Measurements from ENCODE around the gene TP73. TPM values are rescaled to one million over a fixed set of nuclear protein-coding genes. Genes with fewer than 3 reads are reported as not detected.

The TP73 gene
- total RNA-seq, 3 donors from 2014 or later (not counting 1 experiment from before 2014, with no cell fraction given), result 0.28 to 0.50 (median 0.39) TPM

DNA sequence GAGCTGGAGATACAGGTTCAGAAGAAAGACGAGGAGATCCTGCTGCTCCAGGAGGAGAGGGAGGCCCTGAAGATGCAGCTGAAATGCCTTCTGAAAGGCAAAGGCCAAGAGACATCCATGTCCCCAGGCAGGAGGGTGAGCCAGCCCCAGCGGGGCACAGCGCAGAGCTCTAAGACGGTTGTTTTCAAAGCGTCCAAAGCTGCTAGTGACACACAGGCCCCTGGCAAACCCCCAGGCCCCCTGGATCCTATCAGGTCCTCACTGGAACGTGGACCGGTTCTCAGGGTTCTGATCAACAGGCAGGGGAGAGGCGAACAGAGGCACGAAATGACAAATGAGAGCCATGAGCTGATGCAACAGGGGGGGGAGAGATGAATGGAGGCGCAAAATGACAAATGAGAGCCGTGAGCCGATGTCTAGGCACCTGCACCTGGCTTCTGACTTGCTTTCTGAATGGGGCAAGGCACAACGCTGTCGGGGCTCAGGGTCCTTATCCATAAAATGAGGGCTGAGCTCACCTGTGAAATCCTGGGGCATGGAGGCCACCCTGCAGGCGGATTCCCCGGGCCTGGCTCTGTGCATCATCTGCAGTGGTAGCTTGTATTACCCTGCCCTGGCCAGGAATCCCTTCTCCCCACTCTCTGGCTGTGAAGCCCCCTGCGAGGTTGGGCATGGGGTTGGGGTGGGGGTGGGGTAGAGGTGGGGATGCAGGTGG, 109.1 kb downstream of the TP73 start:
- Histone ChIP-seq H3K27ac (ENCODE audit: low read length) (no peak overlapping the region), H3K36me3 (ENCODE audit: control insufficient read depth, insufficient read depth, low read length) (no peaks in the 10 kb centered on the region), H3K4me3 (ENCODE audit: low read length) (no peak overlapping the region), H3K27me3 (ENCODE audit: control insufficient read depth, insufficient read depth, low read length) (no peaks in the 10 kb centered on the region), H3K9me3 (ENCODE audit: control insufficient read depth, insufficient read depth, low read length) (no peaks in the 10 kb centered on the region), H3K4me1 (ENCODE audit: control insufficient read depth, insufficient read depth, low read length) (no peaks in the 10 kb centered on the region)
- 90% methylated on average over 16 of the region's 17 CpGs for WGBS (ENCODE audit: insufficient coverage)
- TF ChIP-seq, protein P1, sequence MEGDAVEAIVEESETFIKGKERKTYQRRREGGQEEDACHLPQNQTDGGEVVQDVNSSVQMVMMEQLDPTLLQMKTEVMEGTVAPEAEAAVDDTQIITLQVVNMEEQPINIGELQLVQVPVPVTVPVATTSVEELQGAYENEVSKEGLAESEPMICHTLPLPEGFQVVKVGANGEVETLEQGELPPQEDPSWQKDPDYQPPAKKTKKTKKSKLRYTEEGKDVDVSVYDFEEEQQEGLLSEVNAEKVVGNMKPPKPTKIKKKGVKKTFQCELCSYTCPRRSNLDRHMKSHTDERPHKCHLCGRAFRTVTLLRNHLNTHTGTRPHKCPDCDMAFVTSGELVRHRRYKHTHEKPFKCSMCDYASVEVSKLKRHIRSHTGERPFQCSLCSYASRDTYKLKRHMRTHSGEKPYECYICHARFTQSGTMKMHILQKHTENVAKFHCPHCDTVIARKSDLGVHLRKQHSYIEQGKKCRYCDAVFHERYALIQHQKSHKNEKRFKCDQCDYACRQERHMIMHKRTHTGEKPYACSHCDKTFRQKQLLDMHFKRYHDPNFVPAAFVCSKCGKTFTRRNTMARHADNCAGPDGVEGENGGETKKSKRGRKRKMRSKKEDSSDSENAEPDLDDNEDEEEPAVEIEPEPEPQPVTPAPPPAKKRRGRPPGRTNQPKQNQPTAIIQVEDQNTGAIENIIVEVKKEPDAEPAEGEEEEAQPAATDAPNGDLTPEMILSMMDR (IDR thresholded peaks at IDR 0.05), result no peak
- DNase-seq, result no peak
- Mint-ChIP-seq H3K27ac (no peak overlapping the region), H3K27me3 (ENCODE audit: low read depth in 2 of 2) (peaks cover 5 to 29% of the 10 kb centered on the region in 2 donors), H3K4me1 (no peaks in the 10 kb centered on the region), H3K4me3 (no peak overlapping the region), H3K9me3 (peaks cover 0 to 3% of the 10 kb centered on the region in 2 donors), H3K36me3 (no peaks in the 10 kb centered on the region)
- intact Hi-C loops (cut with micrococcal nuclease), result no loop called here
- no peak for ATAC-seq

DNA sequence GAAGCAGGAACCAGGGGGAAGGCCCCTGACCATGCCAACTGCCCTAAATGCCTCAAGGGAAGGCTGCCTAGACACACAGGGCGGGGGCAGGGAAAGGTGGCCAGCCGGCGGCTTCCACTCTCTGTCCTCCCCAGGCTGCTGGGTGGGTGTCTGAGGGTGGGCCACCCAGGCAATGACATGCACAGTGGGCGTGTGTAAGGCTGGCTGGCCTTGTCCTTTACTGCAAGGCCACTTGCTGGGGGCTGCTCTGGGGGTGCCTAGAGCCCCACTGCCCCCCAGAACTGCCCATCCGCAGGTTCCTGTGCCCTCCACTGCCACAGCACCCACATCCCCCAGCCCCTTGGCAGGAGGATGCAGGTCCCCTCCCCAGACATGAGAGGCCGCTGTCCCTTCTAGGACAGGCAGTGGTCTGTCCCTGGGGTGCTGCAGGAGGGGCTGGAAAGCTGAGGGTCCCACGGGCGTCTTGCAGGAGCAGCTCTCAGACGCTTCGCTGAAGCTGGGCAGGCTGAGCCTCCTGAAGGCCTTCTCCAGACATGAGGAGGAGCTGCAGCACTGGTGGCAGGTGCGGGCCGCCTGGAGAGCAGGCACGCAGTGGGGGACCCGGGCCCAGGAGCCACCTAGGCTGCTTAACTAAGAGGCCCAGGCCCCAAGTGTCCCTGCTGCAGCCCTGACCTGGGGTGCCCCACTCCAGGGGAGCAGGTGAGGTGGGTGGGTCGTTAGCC, 110.0 kb downstream of the TP73 start:
- Histone ChIP-seq H3K36me3 (ENCODE audit: control insufficient read depth, insufficient read depth, low read length) (no peaks in the 10 kb centered on the region), H3K4me3 (ENCODE audit: low read length) (no peak overlapping the region), H3K9me3 (ENCODE audit: control insufficient read depth, insufficient read depth, low read length) (no peaks in the 10 kb centered on the region), H3K4me1 (ENCODE audit: control insufficient read depth, insufficient read depth, low read length) (no peaks in the 10 kb centered on the region), H3K27me3 (ENCODE audit: control insufficient read depth, insufficient read depth, low read length) (no peaks in the 10 kb centered on the region), H3K27ac (ENCODE audit: low read length) (no peak overlapping the region)
- no peaks in the 10 kb centered on the region for H3K36me3 Mint-ChIP-seq
- no peaks in the 10 kb centered on the region for H3K4me1 Mint-ChIP-seq
- DNase-seq, result no peak
- intact Hi-C loops (cut with micrococcal nuclease), result no loop called here
- no peak for ATAC-seq
- no peak overlapping the region for H3K4me3 Mint-ChIP-seq
- peaks cover 0 to 3% of the 10 kb centered on the region in 2 donors for H3K9me3 Mint-ChIP-seq
- no peak overlapping the region for H3K27ac Mint-ChIP-seq
- 82% methylated on average over 15 of the region's 15 CpGs for WGBS (ENCODE audit: insufficient coverage)
- TF ChIP-seq, protein P1 (IDR thresholded peaks at IDR 0.05), result no peak
- H3K27me3 Mint-ChIP-seq (ENCODE audit: low read depth in 2 of 2), result peaks cover 5 to 30% of the 10 kb centered on the region in 2 donors

DNA sequence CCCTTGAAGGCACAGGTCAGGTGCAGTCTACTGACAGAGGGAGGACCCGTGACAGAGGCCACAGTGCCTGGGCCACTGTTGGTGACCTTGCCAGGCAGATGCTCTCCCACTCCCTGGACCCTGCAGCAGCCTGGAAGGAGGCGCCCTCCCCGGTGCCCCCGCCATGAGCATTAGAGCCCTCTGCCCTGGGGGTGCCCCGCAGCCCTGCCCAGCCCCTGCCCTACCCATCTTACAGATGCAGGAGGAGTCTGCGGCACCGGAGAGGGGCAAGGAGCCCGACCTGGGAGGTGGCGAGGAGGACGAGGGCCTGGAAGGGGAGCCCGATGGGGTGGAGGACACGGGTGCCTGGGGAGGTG, 110.5 kb downstream of the TP73 start:
- ATAC-seq (no peak), DNase-seq (no peak)
- intact Hi-C loops (cut with micrococcal nuclease), result no loop called here
- Mint-ChIP-seq H3K27me3 (ENCODE audit: low read depth in 2 of 2) (peaks cover 5 to 30% of the 10 kb centered on the region in 2 donors), H3K4me1 (no peaks in the 10 kb centered on the region), H3K36me3 (no peaks in the 10 kb centered on the region), H3K27ac (no peak overlapping the region), H3K9me3 (peaks cover 0 to 3% of the 10 kb centered on the region in 2 donors), H3K4me3 (no peak overlapping the region)
- 83% methylated on average over 12 of the region's 12 CpGs for WGBS (ENCODE audit: insufficient coverage)
- no peaks in the 10 kb centered on the region for H3K27me3 ChIP-seq (ENCODE audit: control insufficient read depth, insufficient read depth, low read length)
- H3K4me3 ChIP-seq (ENCODE audit: low read length), result no peak overlapping the region
- TF ChIP-seq, protein P1 (IDR thresholded peaks at IDR 0.05), result no peak
- H3K9me3 ChIP-seq (ENCODE audit: control insufficient read depth, insufficient read depth, low read length), result no peaks in the 10 kb centered on the region
- H3K27ac ChIP-seq (ENCODE audit: low read length), result no peak overlapping the region
- H3K36me3 ChIP-seq (ENCODE audit: control insufficient read depth, insufficient read depth, low read length), result no peaks in the 10 kb centered on the region
- no peaks in the 10 kb centered on the region for H3K4me1 ChIP-seq (ENCODE audit: control insufficient read depth, insufficient read depth, low read length)

Data from natural killer cell (primary cell).